ENCODE data around the gene FRMD1. TPM values are rescaled to one million over a fixed set of nuclear protein-coding genes. Genes with fewer than 3 reads are reported as not detected.

Gene FRMD1
- total RNA-seq, 2 donors from 2014 or later = not detected

DNA sequence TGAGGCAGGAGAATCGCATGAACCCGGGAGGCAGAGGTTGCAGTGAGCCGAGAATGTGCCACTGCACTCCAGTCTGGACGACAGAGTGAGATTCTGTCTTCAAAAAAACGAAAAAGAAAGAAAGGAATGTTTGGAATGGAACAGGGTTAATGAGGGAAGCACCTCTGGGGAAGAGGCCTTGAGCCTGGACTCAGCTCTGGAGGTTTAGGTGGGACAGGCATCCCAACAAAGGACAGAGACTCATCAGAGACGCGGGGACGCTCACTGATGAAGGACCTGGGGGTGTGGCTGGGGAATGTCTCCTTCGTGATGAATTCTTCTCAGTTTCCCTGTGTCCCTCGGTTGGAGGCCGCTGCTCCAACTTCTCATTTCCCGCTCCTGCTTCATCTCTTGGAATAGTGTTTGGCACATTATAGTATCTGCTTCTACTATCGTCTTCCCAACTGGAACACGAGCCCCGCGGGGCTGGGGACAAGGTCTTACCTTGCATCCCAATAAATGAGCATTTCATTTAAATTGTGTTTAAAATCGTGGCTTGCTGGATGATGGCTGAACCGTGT is 54.0 kb downstream of the FRMD1 start:
- WGBS, 2 donors = 79 to 89% methylated on average over 18 of the region's 18 CpGs
- Histone ChIP-seq H3K9me3 (no peaks in the 10 kb centered on the region), H3K4me3 (no peak overlapping the region), H3K36me3 (replicated peaks in 1 of 2; ENCODE audit: insufficient read depth in 1 of 2, low read depth in 2 of 2) (no peaks in the 10 kb centered on the region), H3K27me3 (no peaks in the 10 kb centered on the region), H3K27ac (no peak overlapping the region), H3K4me1 (no peaks in the 10 kb centered on the region)
- TF ChIP-seq CTCF (IDR thresholded peaks at IDR 0.05) (no peak), POLR2A (IDR thresholded peaks at IDR 0.05) (no peak)
- intact Hi-C loops (cut with DNase I) = no loop called here
- ATAC-seq = no peak
- DNase-seq = no peak

DNA sequence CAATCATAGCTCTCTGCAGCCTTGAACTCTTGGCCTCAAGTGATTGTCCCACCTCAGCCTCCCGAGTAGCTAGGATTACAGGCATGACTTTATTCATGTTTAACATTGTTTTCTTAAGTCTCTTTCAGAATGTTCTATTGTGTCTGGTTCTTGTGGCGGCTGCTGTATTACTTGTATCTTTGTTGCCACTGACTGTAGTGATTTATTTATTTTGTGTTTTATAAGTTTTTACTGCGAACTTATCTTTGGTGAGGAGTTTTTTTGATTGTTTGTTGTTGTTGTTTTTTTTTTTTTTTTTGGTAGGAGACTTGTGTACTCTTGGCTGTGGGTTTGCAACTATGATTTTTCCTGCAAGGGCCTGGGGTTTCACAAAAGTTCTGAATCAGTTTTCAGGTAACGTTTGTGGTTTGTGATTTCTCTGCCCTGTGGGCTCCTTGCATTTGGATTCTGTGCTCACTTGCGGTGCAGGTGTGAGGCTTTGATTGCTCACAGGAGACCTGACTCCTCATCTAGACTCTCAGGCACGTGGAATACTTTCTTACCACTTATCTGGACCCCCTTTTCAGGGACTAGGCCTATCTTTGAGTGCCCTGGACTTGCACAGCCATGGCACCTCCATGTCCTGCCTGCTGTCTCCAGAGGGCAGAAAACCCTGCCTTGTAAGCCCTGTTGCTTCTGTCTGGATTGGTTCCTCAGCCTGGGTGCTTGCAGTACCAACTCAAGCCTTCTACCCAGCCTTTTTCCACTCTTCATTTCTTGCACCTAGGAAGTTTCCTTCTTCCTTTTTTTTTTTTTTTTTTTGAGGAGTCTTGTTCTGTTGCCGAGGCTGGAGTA is 56.3 kb downstream of the FRMD1 start:
- no peaks in the 10 kb centered on the region for H3K36me3 ChIP-seq (replicated peaks in 1 of 2; ENCODE audit: insufficient read depth in 1 of 2, low read depth in 2 of 2)
- no peaks in the 10 kb centered on the region for H3K9me3 ChIP-seq
- ATAC-seq = no peak
- no peaks in the 10 kb centered on the region for H3K27me3 ChIP-seq
- H3K4me3 ChIP-seq = no peak overlapping the region
- intact Hi-C loops (cut with DNase I) = no loop called here
- no peak overlapping the region for H3K27ac ChIP-seq
- no peak for DNase-seq
- WGBS, 2 donors = 75 to 78% methylated on average over 7 of the region's 7 CpGs
- H3K4me1 ChIP-seq = no peaks in the 10 kb centered on the region
- TF ChIP-seq POLR2A (IDR thresholded peaks at IDR 0.05) = no peak
- TF ChIP-seq CTCF (IDR thresholded peaks at IDR 0.05) = no peak

DNA sequence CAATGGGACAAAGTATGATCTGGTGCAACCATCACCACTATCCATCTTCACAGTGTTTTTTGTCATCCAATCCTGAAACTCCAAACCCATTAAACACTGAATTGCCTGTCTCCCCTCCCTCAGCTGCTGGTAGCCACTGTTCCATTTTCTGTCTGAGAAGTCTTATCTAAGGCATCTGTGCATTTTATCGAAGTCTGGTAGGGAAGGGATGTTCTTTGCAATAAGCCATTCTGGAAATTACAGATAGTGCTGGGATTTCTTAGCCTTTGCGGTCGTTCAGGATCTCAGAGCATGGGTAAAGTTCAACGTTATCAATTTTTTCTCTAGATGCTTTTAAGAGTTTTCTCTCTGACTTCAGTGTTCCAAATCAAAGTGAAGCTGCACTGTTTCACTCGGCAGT is 57.4 kb downstream of the FRMD1 start:
- no peak overlapping the region for H3K27ac ChIP-seq
- DNase-seq (no peak), ATAC-seq (no peak)
- intact Hi-C loops (cut with DNase I) = no loop called here
- H3K4me1 ChIP-seq = no peaks in the 10 kb centered on the region
- TF ChIP-seq POLR2A (IDR thresholded peaks at IDR 0.05) = no peak
- no peak for TF ChIP-seq CTCF (IDR thresholded peaks at IDR 0.05)
- WGBS, 2 donors = 50 to 60% methylated on average over 5 of the region's 5 CpGs
- no peaks in the 10 kb centered on the region for H3K9me3 ChIP-seq
- no peaks in the 10 kb centered on the region for H3K36me3 ChIP-seq (replicated peaks in 1 of 2; ENCODE audit: insufficient read depth in 1 of 2, low read depth in 2 of 2)
- no peaks in the 10 kb centered on the region for H3K27me3 ChIP-seq
- H3K4me3 ChIP-seq = no peak overlapping the region

DNA sequence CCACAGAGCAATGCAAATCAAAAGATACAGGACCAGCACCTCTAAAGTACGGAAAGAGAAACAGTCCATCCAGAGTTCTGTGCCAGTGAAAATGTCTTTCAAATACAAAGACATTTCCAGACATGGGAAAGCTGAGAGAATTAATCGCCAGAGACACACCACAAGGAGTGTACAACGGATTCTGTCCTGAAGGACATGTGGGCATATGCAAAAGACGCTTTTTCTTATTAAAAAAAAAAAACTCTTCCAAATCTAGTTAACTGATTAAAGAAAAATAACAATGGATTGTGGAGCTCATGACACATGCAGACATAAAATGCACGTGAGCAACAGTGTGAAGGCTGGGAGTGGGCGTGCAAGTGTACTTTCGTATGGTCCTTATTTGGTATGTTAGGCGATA is 58.8 kb downstream of the FRMD1 start:
- no peaks in the 10 kb centered on the region for H3K9me3 ChIP-seq
- DNase-seq (no peak), ATAC-seq (no peak)
- H3K36me3 ChIP-seq (replicated peaks in 1 of 2; ENCODE audit: insufficient read depth in 1 of 2, low read depth in 2 of 2) = no peaks in the 10 kb centered on the region
- H3K27me3 ChIP-seq = no peaks in the 10 kb centered on the region
- intact Hi-C loops (cut with DNase I) = no loop called here
- H3K27ac ChIP-seq = no peak overlapping the region
- 77 to 83% methylated on average over 8 of the region's 8 CpGs for WGBS, 2 donors
- H3K4me3 ChIP-seq = no peak overlapping the region
- TF ChIP-seq CTCF (IDR thresholded peaks at IDR 0.05) (no peak), POLR2A (IDR thresholded peaks at IDR 0.05) (no peak)
- H3K4me1 ChIP-seq = no peaks in the 10 kb centered on the region

GRCh38 chr6:168018664-168019063 is 60.3 kb downstream of the FRMD1 start:
- DNase-seq (no peak), ATAC-seq (no peak)
- Histone ChIP-seq H3K9me3 (no peaks in the 10 kb centered on the region), H3K27me3 (no peaks in the 10 kb centered on the region), H3K36me3 (replicated peaks in 1 of 2; ENCODE audit: insufficient read depth in 1 of 2, low read depth in 2 of 2) (no peaks in the 10 kb centered on the region), H3K27ac (no peak overlapping the region), H3K4me1 (no peaks in the 10 kb centered on the region), H3K4me3 (no peak overlapping the region)
- 77 to 87% methylated on average over 13 to 15 of the region's 15 CpGs for WGBS, 2 donors
- TF ChIP-seq POLR2A (IDR thresholded peaks at IDR 0.05) (no peak), CTCF (IDR thresholded peaks at IDR 0.05) (no peak)
- intact Hi-C loops (cut with DNase I) = no loop called here
